Inflammatory macrophage treated with lipopolysaccharide for 1 hour (primary cell): ENCODE data around the gene LYZL2.
"Not testable (repeated sequence)": the region's sequence is repeated elsewhere in the genome, so short reads cannot be mapped to it uniquely, and the experiment has no call there.

ENCODE experiments used
- DNase-seq, 2 donors: peaks; one replicate each; pipeline ENCODE4 v3.0.0-alpha.2; 2020 to 2022

LYZL2 gene

GRCh38 chr10:30629653-30630052 is at the start of gene LYZL2:
TSS of gene LYZL2 (minus strand) at chr10:30629753. CDS start at chr10:30626915, 2,838 bp downstream.
- no peak for DNase-seq

GRCh38 chr10:30677616-30678015 is 48.1 kb upstream of the LYZL2 start:
- not testable (repeated sequence) for DNase-seq

- DNase-seq, result not testable (repeated sequence)
These were observed 47.6 kb upstream of the LYZL2 start for GRCh38 chr10:30677146-30677545.

- DNase-seq, result no peak
These were observed 46.5 kb upstream of the LYZL2 start for GRCh38 chr10:30675791-30676718.

- DNase-seq, result no peak
These were observed 45.2 kb upstream of the LYZL2 start for GRCh38 chr10:30674796-30675195.

- DNase-seq, result not testable (repeated sequence)
These were observed 43.7 kb upstream of the LYZL2 start for GRCh38 chr10:30673262-30673661.

GRCh38 chr10:30672338-30672737 is 42.8 kb upstream of the LYZL2 start:
- DNase-seq, result not testable (repeated sequence)

GRCh38 chr10:30671026-30671616 is 41.6 kb upstream of the LYZL2 start:
- DNase-seq, result peak; percentile 52 to 80

GRCh38 chr10:30667982-30668381 is 38.4 kb upstream of the LYZL2 start:
- not testable (repeated sequence) for DNase-seq

- not testable (repeated sequence) for DNase-seq
These were observed 33.9 kb upstream of the LYZL2 start for GRCh38 chr10:30663403-30663802.

GRCh38 chr10:30662814-30663213 is 33.3 kb upstream of the LYZL2 start:
- DNase-seq, result peak; percentile 61 to 63

GRCh38 chr10:30660314-30660713 is 30.8 kb upstream of the LYZL2 start:
- not testable (repeated sequence) for DNase-seq

GRCh38 chr10:30656233-30656632 is 26.7 kb upstream of the LYZL2 start:
- DNase-seq, result no peak

- not testable (repeated sequence) for DNase-seq
These were observed 25.4 kb upstream of the LYZL2 start for GRCh38 chr10:30655001-30655400.

GRCh38 chr10:30651470-30652397 is 22.2 kb upstream of the LYZL2 start:
- peak; percentile 81 to 90 for DNase-seq

GRCh38 chr10:30647089-30647488 is 17.5 kb upstream of the LYZL2 start:
- DNase-seq, result no peak

GRCh38 chr10:30645340-30645827 is 15.8 kb upstream of the LYZL2 start:
- DNase-seq, result no peak

GRCh38 chr10:30644408-30644861 is 14.9 kb upstream of the LYZL2 start:
- DNase-seq, result not testable (repeated sequence)

GRCh38 chr10:30643557-30644199 is 14.1 kb upstream of the LYZL2 start:
- DNase-seq, result not testable (repeated sequence)

- not testable (repeated sequence) for DNase-seq
These were observed 13.3 kb upstream of the LYZL2 start for GRCh38 chr10:30642856-30643255.

- peak; percentile 48 to 83 for DNase-seq
These were observed 10.6 kb upstream of the LYZL2 start for GRCh38 chr10:30639946-30640786.
